H9 (cell line): ENCODE measurements around the gene CFAP73. TPM values are rescaled to one million over a fixed set of nuclear protein-coding genes. Genes with fewer than 3 reads are reported as not detected.

Experiments used
- DNase-seq: peaks from one replicate; pipeline ENCODE4 v3.0.0-alpha.2; 2017
- H2AFZ ChIP-seq: one replicate; pipeline ENCODE4 v1.6.1; 2013; ENCODE audit warnings: mild to moderate bottlenecking, low read length, control low read depth, moderate library complexity
- H2AK5ac ChIP-seq: 2 replicates; pipeline ENCODE4 v1.6.1; 2013; ENCODE audit warnings: low read length, control low read depth, mixed read lengths; ENCODE audit not compliant: insufficient read length
- H2BK120ac ChIP-seq: one replicate; pipeline ENCODE4 v1.6.1; 2013; ENCODE audit warnings: low read depth, mild to moderate bottlenecking, low read length, control low read depth, inconsistent platforms; ENCODE audit not compliant: poor library complexity, severe bottlenecking
- H2BK12ac ChIP-seq: 2 replicates; pipeline ENCODE4 v1.6.1; 2013; ENCODE audit warnings: low read length, control low read depth, mixed read lengths, low read depth; ENCODE audit not compliant: insufficient read length
- H2BK15ac ChIP-seq: 2 replicates; pipeline ENCODE4 v1.6.1; 2013; ENCODE audit warnings: low read depth, low read length, control low read depth
- H2BK20ac ChIP-seq: one replicate; pipeline ENCODE4 v1.6.1; 2013; ENCODE audit warnings: low read depth, mild to moderate bottlenecking, low read length, control low read depth, inconsistent platforms; ENCODE audit not compliant: poor library complexity, severe bottlenecking
- H2BK5ac ChIP-seq: 2 replicates; pipeline ENCODE4 v1.6.1; 2013; ENCODE audit warnings: low read length, control low read depth, mixed read lengths; ENCODE audit not compliant: insufficient read length
- H3K14ac ChIP-seq: 2 replicates; pipeline ENCODE4 v1.6.1; 2013; ENCODE audit warnings: low read length, control low read depth; ENCODE audit not compliant: insufficient read depth
- H3K18ac ChIP-seq: 2 replicates; pipeline ENCODE4 v1.6.1; 2013; ENCODE audit warnings: low read depth, mild to moderate bottlenecking, mixed read lengths, low read length, control low read depth; ENCODE audit not compliant: insufficient read length
- H3K23ac ChIP-seq: 2 replicates; pipeline ENCODE4 v1.6.1; 2013; ENCODE audit warnings: low read length, control low read depth, mixed read lengths, low read depth; ENCODE audit not compliant: insufficient read length
- H3K23me2 ChIP-seq: 2 replicates; pipeline ENCODE4 v1.6.1; 2013; ENCODE audit warnings: low read depth, mild to moderate bottlenecking, mixed read lengths, low read length, control low read depth; ENCODE audit not compliant: insufficient read length, poor library complexity, severe bottlenecking
- H3K27ac ChIP-seq: 2 replicates; pipeline ENCODE4 v1.5.1; 2013; ENCODE audit warnings: low read length, control low read depth, mixed read lengths, low read depth; ENCODE audit not compliant: insufficient read length
- H3K27me3 ChIP-seq: 2 replicates; pipeline ENCODE4 v1.6.1; 2013; ENCODE audit warnings: low read length, control low read depth, inconsistent platforms; ENCODE audit not compliant: insufficient read depth
- H3K4ac ChIP-seq: 2 replicates; pipeline ENCODE4 v1.6.1; 2013; ENCODE audit warnings: low read depth, mild to moderate bottlenecking, control low read depth, inconsistent platforms, low read length, moderate library complexity
- H3K4me1 ChIP-seq: 2 replicates; pipeline ENCODE4 v1.6.1; 2013; ENCODE audit warnings: low read length, control low read depth, inconsistent platforms; ENCODE audit not compliant: insufficient read depth
- H3K4me2 ChIP-seq: 2 replicates; pipeline ENCODE4 v1.6.1; 2013; ENCODE audit warnings: low read length, control low read depth, mixed read lengths; ENCODE audit not compliant: insufficient read length, insufficient read depth
- H3K56ac ChIP-seq: 2 replicates; pipeline ENCODE4 v1.6.1; 2013; ENCODE audit warnings: low read depth, mild to moderate bottlenecking, mixed read lengths, low read length, control low read depth; ENCODE audit not compliant: insufficient read length
- H3K79me1 ChIP-seq: 2 replicates; pipeline ENCODE4 v1.6.1; 2013; ENCODE audit warnings: low read depth, mild to moderate bottlenecking, moderate library complexity, low read length, control low read depth, inconsistent platforms; ENCODE audit not compliant: insufficient read depth, poor library complexity, severe bottlenecking
- H3K79me2 ChIP-seq: 2 replicates; pipeline ENCODE4 v1.6.1; 2013; ENCODE audit warnings: low read length, control low read depth, inconsistent platforms; ENCODE audit not compliant: insufficient read depth
- H3K9ac ChIP-seq: 2 replicates; pipeline ENCODE4 v1.6.1; 2013; ENCODE audit warnings: low read length, control low read depth, mixed read lengths; ENCODE audit not compliant: insufficient read length; ENCODE audit errors: extremely low read depth
- H3K9me3 ChIP-seq: one replicate; pipeline ENCODE4 v1.6.1; 2013; ENCODE audit warnings: low read depth, low read length, inconsistent platforms; ENCODE audit not compliant: control insufficient read depth
- H3T11ph ChIP-seq: one replicate; pipeline ENCODE4 v1.6.1; 2013; ENCODE audit warnings: mild to moderate bottlenecking, low read length, control low read depth, inconsistent platforms
- H4K20me1 ChIP-seq: one replicate; pipeline ENCODE4 v1.6.1; 2013; ENCODE audit not compliant: control insufficient read depth, insufficient read length, insufficient read depth
- H4K5ac ChIP-seq: 2 replicates; pipeline ENCODE4 v1.6.1; 2013; ENCODE audit warnings: low read depth, mild to moderate bottlenecking, mixed read lengths, low read length, control low read depth; ENCODE audit not compliant: insufficient read length
- H4K8ac ChIP-seq: replicated peaks from 2 replicates; pipeline ENCODE4 v1.6.1; 2013; ENCODE audit warnings: low read length, control low read depth, mixed read lengths, low read depth; ENCODE audit not compliant: insufficient read length
- H4K91ac ChIP-seq: 2 replicates; pipeline ENCODE4 v1.6.1; 2013; ENCODE audit warnings: low read depth, mild to moderate bottlenecking, moderate library complexity, mixed read lengths, low read length, control low read depth; ENCODE audit not compliant: insufficient read length
- H3K27ac Mint-ChIP-seq, 3 experiments: 2 replicates in 2 of 3; 3 replicates in 1 of 3; pipeline ENCODE4 v1.8.0; 2020 to 2021; ENCODE audit warnings: mixed read lengths in 3 of 3, mild to moderate bottlenecking in 1 of 3, moderate library complexity in 1 of 3
- H3K27me3 Mint-ChIP-seq: 2 replicates; pipeline ENCODE4 v1.8.0; 2021; ENCODE audit warnings: low read depth, mild to moderate bottlenecking, moderate library complexity, mixed read lengths
- H3K36me3 Mint-ChIP-seq, 3 experiments: 2 replicates in 2 of 3; 3 replicates in 1 of 3; pipeline ENCODE4 v1.8.0; 2020 to 2021; ENCODE audit warnings: low read depth in 3 of 3, mixed read lengths in 3 of 3; ENCODE audit not compliant: insufficient read depth in 1 of 3
- H3K4me1 Mint-ChIP-seq, 2 experiments: 2 replicates each; pipeline ENCODE4 v1.8.0; 2020; ENCODE audit warnings: mixed read lengths in 2 of 2
- H3K4me3 Mint-ChIP-seq, 2 experiments: 2 replicates in 1 of 2; 3 replicates in 1 of 2; pipeline ENCODE4 v1.8.0; 2020 to 2021; ENCODE audit warnings: mild to moderate bottlenecking in 2 of 2, mixed read lengths in 2 of 2, moderate library complexity in 1 of 2
- H3K9me3 Mint-ChIP-seq, 2 experiments: 2 replicates in 1 of 2; 3 replicates in 1 of 2; pipeline ENCODE4 v1.8.0; 2020; ENCODE audit warnings: mild to moderate bottlenecking in 2 of 2, mixed read lengths in 2 of 2, moderate library complexity in 1 of 2
- WGBS: extraction: QIAGEN DNeasy Blood & Tissue Kit; methylation state at CpG from one replicate; pipeline ENCODE4 v1.1.7; 2013; ENCODE audit warnings: missing lambda C conversion rate, low lambda C conversion rate, mixed read lengths; ENCODE audit not compliant: insufficient read length; ENCODE audit errors: extremely low coverage; 5-methylcytosine and 5-hydroxymethylcytosine counted together
- total RNA-seq: library from RNA; stranded (reverse); gene quantifications from 2 replicates; pipeline ENCODE4 v1.2.1, GENCODE V29; 2021
- TF ChIP-seq, protein P1 (sequence below): fragments of 200-600 bp; sonication (generic); conservative IDR thresholded peaks from 3 replicates; pipeline ENCODE4 v1.8.0; 2021; ENCODE audit warnings: antibody characterized with exemption, mild to moderate bottlenecking

The CFAP73 gene
- total RNA-seq, 1 experiment from 2014 or later, result not detected

DNA sequence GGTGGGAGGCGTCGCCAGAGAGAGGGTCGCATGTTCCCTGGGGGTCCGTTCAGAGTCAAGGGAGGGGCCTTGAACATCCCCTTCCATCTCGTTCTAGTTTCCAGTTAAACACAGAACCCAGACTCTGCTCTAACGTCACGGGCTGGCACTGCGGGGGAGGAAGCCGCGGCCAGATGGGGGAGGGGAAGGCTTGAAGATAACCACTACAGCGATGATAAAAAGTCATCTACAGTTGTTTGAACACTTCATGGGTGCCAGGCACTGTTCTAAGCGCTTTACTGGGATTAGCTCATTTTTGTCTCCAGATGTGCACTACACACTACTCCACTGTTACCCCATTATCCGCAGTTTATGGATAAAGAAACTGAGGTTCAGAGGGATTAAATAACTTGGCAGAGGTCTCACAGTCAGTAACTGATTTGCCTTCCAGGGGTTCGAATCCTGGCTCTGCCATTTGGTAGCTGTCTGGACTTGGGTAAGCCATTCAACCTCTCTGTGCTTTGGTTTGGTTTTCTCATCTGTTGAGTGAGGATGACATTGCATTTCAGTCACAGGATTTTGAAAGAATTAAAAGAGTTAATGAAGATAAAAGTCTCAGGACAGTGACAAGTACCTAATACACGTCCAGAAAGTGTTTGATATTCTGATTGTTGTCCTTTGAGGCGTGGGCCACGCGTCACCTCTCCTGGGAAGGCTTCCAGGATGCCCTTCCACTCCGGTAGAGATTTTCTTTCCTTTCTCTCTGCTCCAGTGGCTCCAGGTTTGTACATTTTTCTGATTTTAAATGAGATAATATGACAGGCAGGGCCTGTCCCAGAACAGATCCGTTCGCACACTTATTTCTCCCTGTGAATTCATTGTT is 13.2 kb upstream of the CFAP73 start:
- Mint-ChIP-seq H3K4me3 (peak overlapping the region; percentile 64 to 81), H3K9me3 (no peaks in the 10 kb centered on the region; a peak in 1 of 5 replicates), H3K36me3 (no peaks in the 10 kb centered on the region), H3K27ac (0 out of 7 replicates have a peak overlapping the region, but pooled peaks of 1 of the 3 experiments have one; percentile 57), H3K27me3 (peaks cover 36% of the 10 kb centered on the region), H3K4me1 (peaks cover 8 to 16% of the 10 kb centered on the region in 2 experiments)
- H3K27me3 ChIP-seq, result no peaks in the 10 kb centered on the region
- H2BK20ac ChIP-seq, result no peak overlapping the region
- H3K14ac ChIP-seq, result 0 out of 2 replicates have a peak overlapping the region, but pooled peaks have one; percentile 70
- H3K79me2 ChIP-seq, result no peaks in the 10 kb centered on the region
- no peaks in the 10 kb centered on the region for H3K9me3 ChIP-seq
- H2BK5ac ChIP-seq, result no peak overlapping the region
- H4K5ac ChIP-seq, result no peak overlapping the region
- no peaks in the 10 kb centered on the region for H3K4me1 ChIP-seq
- H3K9ac ChIP-seq, result no peak overlapping the region
- H4K8ac ChIP-seq, result no peak overlapping the region
- H3K18ac ChIP-seq, result peak overlapping the region; percentile 60
- H2AFZ ChIP-seq, result no peak overlapping the region
- no peak overlapping the region for H3K4ac ChIP-seq
- no peak overlapping the region for H3K56ac ChIP-seq
- H2AK5ac ChIP-seq, result no peak overlapping the region
- no peak overlapping the region for H4K91ac ChIP-seq
- H4K20me1 ChIP-seq, result no peaks in the 10 kb centered on the region
- H2BK12ac ChIP-seq, result no peak overlapping the region
- H3K79me1 ChIP-seq, result no peaks in the 10 kb centered on the region
- no peak overlapping the region for H3K27ac ChIP-seq
- TF ChIP-seq, protein P1, sequence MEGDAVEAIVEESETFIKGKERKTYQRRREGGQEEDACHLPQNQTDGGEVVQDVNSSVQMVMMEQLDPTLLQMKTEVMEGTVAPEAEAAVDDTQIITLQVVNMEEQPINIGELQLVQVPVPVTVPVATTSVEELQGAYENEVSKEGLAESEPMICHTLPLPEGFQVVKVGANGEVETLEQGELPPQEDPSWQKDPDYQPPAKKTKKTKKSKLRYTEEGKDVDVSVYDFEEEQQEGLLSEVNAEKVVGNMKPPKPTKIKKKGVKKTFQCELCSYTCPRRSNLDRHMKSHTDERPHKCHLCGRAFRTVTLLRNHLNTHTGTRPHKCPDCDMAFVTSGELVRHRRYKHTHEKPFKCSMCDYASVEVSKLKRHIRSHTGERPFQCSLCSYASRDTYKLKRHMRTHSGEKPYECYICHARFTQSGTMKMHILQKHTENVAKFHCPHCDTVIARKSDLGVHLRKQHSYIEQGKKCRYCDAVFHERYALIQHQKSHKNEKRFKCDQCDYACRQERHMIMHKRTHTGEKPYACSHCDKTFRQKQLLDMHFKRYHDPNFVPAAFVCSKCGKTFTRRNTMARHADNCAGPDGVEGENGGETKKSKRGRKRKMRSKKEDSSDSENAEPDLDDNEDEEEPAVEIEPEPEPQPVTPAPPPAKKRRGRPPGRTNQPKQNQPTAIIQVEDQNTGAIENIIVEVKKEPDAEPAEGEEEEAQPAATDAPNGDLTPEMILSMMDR, result no peak
- no peak overlapping the region for H3K23ac ChIP-seq
- peak overlapping the region; percentile 46 for H3K4me2 ChIP-seq
- H3T11ph ChIP-seq, result no peak overlapping the region
- no peak overlapping the region for H2BK120ac ChIP-seq
- peaks cover 12% of the 10 kb centered on the region for H3K23me2 ChIP-seq
- no peak for DNase-seq
- WGBS, result no CpG with 5 or more reads among the region's 21 CpGs
- H2BK15ac ChIP-seq, result no peak overlapping the region
